HL-60/S4 treated with retinoic acid at 250 ng/mL for 4 days and 3 days (cell line): ENCODE results near the gene DCTN1.

ENCODE experiments used
- in situ Hi-C: fragments of 300-500 bp; cut with MboI; formaldehyde crosslinking; loops from 2 replicates; pipeline ENCODE4 v1.7.0; 2022; ENCODE audit warnings: low sequenced_read_pairs

DCTN1 gene

DNA sequence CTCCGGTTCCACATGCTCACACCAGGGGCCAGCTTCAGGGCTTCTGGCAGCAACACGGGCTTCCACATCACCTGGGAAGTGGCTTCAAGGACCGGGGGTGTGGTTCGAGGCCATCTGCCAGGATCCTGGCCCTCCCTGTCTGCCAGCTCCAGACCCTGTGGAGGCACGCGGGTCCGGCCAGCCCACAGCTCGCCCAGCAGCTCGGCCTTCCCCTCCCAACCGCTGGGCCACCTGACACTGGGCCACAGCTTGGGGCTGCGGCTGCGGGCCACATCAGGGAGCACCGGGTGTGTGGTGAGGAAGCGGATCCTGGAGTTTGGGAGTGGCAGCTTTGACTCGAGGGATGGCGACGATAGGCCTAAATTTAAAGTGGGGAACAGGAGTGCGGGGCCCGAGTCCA lies 34.3 kb upstream of the DCTN1 start:
- in situ Hi-C loops: no loop called here

DNA sequence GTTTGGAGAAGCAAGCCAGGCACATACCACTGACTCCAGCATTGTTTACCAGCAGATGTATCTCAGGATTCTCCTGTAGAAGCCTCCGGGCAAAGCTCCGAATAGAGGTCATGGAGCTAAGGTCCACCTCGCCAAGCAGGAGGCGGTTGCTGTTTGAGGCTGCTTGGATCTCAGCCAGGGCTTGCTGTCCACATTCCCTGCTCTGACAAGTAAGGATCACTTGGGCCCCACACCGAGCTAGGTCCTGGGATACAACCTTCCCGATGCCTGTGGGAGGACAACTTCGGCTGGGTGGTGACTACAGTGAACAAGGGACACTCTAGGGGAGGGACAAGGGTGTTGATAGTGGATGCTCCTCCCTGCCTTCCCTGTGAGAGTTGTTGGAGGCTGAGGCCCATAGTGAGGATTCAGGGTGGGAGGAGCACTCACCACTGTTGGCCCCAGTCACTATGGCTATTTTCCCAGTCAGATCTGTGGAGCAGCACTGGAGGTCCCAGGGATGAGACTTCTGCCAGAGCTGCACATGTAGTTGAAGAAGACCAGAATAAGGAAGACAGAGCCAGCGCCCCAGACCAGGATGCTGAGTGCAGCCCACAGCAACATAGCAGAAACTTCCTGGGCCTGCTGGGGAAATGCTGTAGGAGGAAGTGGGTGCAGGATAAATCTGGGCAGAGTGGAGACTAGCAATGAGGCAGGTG lies 33.0 kb upstream of the DCTN1 start:
- in situ Hi-C loops: no loop called here

DNA sequence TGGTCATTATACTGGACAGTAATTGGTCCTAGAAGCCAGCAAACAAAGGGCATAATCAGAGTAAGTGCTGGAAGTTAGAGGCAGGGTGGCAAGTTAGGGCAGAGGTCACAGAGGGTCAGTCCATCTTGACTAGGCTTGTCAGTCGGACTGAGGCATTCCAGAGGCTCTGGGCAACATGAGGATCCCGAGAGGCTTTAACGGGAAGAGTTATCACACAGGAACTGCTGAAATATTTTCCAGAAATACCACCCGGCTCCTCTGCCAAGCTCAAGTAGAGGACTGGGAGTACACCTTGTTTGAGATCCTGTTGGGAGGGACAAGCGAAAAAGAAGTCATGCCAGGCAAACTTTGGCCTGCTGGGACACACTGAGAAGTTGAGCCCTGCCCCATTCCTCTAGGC lies 27.6 kb upstream of the DCTN1 start:
- in situ Hi-C loops: no loop called here

DNA sequence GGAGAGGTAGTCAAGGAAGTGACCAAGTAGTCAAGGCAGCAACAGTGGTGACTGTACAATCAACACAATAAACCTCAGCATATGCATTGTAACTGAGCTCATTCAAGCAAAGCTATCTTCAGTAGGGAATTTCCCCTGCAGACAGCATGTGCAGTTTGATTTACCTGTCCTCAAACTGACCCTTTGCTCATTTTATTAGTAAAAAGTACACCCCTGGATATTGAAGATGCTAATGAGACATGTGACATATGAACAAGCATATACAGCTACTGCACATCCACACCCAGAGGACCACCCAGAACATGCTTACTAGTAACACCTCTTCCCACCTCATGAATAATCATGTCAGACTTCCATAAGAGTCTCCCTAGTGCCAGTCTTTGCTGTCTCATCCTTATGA lies 25.9 kb upstream of the DCTN1 start:
- in situ Hi-C loops: no loop called here

DNA sequence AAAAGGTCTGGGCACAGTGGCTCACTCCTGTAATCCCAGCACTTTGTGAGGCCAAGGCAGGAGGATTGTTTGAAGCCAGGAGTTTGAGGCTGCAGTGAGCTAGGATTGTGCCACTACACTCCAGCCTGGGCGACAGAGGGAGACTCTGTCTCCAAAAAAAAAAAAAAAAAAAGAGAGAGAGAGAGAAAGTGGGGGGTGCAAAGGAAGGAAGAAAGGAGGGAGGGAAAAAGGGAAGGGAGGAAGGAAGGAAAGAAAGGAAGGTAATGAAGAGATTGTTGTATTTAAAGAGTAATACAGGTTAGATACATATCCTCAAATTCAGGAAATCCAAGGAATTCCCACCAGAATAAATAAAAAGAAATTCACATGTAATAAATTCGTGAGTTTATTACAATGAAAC lies 21.8 kb upstream of the DCTN1 start:
- in situ Hi-C loops: no loop called here

DNA sequence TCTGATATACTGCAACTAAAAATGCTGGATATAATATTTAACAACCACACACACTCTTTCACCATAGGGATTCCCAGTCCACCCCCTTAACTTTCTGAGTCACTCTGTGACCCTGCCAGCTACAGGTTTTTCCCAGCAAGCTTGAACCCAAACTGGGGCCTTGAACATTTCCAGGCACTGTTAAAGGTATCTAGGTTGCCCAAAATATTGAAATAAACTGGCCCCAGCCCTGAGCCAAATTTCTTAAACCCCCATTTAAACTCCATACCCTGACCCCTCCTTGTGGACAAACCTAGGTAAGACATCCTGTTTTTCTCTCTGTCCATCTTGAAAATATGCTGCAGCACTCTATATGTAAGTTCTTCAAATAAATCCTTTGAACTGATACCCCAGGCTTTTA lies 19.7 kb upstream of the DCTN1 start:
- in situ Hi-C loops: no loop called here

DNA sequence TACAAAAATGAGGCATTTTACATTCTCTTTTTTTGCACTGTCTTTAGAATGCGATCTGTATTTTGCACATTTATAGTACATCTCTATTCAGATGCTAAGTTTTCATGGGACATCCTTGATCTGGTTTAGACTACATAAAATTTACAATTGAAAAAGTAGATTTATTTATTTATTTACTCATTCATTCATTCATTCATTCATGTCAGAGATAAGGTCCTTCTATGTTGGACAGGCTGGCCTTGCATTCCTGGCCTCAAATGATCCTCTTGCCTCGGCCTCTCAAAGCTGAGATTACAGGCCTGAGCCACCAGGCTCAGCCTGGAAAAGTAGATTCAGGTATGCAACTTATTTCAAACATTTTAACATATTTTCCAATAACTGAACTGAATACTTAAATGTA lies 16.0 kb upstream of the DCTN1 start:
- in situ Hi-C loops: no loop called here

DNA sequence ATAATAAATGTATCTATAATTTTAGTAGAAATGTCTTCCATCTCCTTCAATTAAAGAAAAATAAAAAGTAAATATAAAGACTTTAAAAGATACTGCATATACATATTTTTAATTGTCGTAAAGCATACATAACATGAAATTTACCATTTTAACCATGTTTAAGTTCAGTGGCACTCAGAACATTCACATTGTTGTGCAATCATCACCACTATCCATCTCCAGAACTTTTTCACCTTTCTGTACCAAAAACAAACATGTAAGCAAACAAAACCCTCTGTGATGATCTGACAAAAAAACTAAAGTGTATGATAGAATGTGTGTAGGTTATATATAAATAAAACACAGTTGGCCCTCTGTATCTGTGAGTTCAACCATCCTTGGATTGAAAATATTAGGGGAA lies 13.4 kb upstream of the DCTN1 start:
- in situ Hi-C loops: no loop called here

DNA sequence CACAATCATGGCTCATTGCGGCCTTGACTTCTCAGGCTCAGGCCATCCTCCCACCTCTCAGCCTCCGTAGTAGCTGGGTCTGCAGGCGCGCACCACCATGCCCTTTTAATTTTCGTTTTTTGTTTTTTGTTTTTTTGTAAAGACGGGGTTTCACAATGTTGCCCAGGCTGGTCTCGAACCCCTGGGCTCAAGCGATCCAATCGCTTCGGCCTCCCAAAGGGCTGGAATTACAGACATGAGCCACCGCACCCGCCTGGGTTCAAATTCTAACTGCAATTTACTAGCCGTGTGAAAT lies 12.3 kb upstream of the DCTN1 start:
- in situ Hi-C loops: no loop called here

DNA sequence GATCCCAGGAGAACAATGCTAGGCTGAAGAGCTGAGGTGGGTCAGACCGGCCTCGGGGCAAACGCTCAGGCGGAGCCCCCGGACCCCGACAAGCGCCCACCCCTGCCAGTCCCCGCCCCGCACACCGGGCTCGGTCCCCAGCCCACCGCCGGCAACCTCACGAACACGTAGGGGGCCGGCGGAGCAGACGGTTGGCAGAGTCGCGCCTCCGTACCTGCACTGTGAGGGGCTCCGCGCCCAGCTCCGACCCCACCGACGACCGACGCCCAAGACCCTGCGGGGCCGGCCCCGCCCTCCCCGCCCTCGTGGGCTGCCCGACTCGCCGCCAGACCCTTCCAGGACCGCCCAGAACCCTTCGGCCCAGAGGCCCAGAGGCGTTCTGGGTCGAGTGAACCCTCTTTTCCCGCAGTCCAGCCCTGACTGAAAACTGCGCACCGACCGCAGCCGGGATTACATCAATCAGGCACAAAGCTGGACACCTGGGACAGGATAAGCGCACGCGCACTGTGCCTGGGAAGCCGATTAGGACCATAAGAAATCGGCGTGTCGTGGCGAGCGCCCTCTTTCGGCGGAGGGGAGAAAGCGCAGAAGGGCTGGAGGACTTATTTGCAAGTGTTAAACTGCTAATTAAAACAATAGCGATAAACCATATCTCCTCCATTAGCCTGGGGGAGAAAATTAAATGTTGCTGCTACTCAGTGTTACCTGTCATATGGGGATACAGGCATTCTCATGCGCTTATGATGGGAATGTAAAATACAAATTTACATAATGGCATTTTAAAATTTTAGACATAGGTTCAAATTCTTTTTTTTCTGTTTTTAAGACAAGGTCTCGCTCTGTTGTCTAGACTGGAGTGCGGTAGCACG lies 11.7 kb upstream of the DCTN1 start:
- in situ Hi-C loops: no loop called here

DNA sequence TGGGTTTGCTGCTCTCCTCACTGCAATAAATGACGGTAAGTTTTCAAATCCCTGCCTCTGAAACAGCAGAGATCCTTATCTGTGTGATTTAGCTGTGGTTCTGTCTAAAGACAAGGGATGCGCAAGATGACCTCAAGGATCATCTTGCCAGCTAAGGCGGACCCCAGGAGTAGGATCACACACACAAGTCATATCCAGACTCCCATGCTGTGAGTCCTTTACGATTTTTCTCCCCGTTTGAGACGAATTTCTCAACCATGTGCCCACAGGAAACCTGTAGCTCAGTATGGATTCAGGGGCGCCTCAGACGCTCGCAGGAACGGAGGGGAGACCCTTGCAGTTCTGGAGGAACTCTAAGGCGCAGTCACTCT lies 11.1 kb upstream of the DCTN1 start:
- in situ Hi-C loops: no loop called here

DNA sequence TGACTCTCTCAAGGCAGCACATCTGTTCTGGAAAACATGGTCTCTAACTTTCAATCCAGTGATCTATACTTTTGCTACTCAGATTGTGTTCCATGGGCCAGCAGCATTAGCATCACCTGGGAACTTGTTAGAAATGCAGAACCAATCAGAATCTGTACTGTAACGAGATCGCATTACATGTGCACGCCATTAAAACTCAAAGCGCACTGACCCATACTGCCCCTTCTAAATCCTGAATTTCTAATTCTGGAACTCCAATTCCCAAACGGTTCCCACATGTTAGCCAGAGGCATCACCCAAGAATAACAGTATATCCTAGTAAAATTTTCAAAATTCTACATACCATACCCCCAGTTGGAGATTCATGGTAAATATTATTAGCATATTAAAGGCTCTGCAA lies 10.5 kb upstream of the DCTN1 start:
- in situ Hi-C loops: no loop called here

DNA sequence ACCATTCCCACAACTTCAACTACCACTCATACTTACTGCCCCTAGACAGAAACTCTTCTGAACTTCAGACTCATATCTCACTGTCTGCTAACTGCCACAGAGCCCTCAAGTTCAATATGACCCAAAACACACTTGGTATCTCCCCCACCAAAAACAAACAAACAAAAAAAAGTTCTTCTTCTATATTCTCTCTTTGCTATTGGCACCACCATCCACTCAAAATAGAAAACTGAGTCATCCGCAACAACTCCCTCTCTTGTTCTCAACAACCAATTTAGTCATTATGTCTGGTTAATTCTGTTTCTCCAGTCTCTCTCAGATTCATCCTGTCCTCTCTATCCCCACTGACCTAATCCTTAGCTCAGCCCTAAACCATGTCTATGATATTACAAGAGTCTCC lies 7.2 kb upstream of the DCTN1 start:
- in situ Hi-C loops: no loop called here

DNA sequence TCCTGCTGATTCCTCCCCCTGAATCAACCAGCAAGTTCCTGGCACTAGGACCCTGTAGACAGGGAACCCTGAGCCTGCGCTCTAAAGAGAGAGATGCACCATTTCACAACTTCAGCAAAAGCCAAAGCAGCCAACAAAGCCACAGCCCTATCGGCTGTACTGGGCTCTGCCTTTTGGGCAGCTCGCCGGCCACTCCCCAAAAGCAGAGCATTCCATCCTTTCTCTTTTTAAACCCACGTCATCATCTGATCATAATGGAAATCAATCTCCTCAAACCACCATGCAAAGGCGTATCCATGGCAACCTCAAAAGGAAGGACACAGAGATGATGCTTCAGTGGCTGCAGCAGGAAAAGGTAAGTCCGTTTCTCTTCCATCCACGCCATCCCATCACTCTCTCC lies 5.3 kb upstream of the DCTN1 start:
- in situ Hi-C loops: no loop called here

DNA sequence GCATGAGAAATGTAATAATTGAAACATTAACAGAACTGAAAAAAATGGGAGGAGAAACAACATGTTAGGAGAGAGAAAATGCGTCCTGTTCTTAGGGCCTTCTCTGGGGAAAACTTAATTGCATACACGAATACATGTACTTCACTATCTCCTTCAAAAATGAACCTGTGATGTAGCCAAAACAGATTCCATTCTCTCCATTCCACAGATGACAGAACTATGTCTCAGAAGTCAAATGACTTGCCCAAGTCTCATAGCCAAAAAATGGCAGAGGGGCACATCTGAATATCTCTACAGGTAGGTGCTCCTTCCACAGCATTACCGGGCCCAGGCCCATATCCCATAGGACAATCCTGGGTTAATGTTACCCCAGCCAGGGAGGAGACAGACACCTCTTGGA lies 3.9 kb upstream of the DCTN1 start:
- in situ Hi-C loops: no loop called here

DNA sequence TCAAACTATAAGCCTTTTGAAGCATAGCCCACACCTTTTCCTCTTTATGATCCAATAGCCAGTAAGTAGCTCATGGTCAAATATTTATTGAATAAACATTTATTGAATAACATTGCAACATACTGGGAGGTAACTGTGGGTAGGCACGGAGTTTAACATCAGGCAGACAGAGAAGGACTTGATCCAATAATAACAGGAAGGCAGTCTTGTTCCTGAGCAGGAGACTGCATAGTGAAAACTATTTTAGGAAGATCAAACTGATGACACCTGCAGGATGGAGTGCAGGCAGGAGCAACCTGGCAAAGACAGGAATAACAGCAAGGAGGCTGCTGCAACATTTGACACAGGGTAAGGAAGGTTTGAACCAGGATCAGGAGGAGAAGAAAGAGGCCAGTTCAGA lies 3.1 kb upstream of the DCTN1 start:
- in situ Hi-C loops: no loop called here

DNA sequence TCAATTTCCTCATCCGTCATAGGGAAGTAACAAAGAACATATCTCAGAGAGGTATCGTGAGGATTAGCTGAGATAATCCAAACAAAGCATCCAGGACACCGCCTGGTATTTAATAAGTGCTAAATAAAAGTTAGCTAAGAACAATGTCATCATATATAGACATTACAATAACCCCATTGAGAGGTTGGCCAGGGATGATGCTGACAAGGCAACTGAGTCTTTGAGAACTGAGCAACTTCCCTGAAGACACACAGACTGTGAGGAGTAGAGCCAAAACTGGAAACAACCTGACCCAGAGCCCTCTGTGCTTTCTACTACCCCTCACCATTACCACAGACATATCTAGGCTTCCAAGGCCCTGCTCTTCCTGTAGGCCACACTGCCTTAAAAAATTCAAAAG lies 1.6 kb upstream of the DCTN1 start:
- in situ Hi-C loops: no loop called here

DNA sequence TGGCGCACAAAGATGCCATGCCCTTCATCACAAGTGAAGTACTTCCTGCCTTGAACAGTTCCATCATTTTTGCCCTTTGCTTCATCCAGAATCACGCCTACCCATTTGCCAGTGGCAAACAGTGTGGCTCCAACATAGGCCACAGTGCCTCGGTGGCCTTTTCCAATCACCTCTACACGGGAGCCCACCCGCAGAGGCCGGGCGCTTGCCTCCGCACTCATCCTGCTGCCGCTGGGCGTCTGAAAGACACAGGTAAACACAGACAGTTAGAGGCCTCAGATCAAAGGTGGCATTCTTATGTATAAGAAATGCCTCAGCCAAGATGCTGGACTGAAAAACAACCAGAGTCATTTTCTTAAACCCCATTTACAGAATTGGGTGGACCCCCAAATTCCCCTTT lies 2.1 kb downstream of the DCTN1 start:
- in situ Hi-C loops: no loop called here

DNA sequence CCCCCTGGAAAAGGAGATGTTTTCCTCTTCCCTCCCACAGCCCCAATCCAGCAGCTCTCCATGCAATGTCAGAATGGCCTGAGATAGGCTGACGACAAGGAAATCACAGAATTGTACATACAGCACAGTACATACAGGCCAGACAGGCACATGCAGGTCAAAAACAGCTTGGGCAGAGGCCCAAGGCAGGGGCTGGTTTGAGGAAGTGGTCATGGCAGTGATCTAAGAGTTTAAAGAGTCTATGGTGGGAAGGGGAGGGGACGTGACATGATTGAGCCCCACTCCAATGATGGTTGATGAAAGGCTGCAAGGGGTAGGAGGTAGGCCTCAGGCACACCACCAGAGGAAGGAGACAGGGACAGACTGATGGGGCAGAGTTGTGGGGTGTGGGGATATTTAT lies 4.3 kb downstream of the DCTN1 start:
- in situ Hi-C loops: no loop called here

DNA sequence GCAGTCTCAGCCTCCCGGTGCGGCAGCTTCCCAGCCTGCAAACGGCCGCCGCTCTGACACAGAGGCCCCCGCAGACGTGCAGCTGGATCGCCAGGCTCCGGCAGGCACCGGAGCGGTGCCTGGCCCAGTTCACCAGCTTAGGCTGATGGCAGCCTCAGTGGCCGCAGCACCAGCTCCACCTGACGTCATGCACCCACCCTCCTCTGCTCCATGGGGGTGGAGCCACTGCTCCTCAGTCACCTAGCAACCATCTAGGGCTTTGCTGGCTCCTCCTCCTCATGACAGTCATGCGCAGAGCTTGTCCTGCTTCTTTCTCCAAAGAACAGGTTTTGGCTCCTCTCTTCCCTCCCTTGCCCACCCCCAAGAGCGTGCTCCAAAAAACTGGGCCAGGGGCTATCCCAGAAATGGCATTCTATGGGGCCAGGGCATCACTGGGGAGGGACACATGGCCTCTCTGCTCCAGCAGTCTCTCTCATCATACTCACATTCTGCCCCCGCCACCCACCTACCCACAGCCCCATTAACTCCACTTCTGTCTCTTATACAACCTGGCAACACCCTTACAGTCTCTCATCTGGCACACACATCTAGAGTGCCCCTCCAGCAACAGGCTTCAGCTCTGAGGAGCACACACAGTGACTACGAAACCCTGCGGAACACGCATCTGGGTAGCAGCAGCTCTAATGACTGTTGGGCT lies 5.5 kb downstream of the DCTN1 start:
- in situ Hi-C loops: no loop called here

DNA sequence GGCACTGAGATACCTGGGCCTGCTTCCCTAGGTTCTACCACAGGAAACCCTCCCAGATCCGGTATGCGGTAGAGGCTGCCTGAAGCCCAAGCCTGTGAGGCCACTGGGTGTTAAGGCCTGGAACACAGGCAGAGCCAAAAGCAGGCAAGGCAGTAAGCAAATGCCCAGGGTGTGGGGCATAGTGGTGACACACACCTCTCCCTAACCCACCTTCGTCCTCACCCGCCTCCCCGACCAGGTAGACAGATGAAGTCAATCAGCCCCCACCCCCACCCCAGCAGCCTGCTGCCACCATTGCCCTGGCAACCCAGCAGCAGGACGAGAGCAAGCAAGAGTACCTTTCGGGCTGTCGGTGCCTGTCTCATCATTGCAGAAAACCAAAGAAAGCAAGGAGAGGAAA lies 6.1 kb downstream of the DCTN1 start:
- in situ Hi-C loops: no loop called here

DNA sequence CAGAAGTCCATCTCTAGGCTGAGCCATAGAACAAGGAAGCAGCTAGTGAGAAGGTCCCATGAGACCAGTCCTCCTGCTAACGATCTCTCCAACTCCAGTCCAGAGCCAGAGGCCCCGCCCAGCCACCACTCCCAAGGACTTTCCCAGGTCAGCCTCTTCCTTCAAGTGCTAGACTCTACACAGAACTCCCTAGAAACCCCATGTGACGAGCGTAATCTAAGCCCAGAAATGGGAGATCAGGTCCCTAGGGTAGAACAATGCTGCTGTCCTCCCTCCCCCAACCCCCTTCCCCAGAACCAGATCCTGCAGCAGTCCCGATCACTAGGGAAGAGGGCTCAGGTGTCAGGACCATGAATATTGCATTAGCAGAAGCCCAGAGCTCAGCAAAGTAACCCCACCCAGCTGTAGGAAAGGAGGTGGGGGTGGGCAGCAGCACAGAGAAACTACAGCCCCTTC lies 6.9 kb downstream of the DCTN1 start:
- in situ Hi-C loops: no loop called here
